Measurements from ENCODE around the gene DPH2.
A peak's percentile ranks its signal among the peaks of the same experiment; 100 is the strongest.

DPH2 gene

DNA sequence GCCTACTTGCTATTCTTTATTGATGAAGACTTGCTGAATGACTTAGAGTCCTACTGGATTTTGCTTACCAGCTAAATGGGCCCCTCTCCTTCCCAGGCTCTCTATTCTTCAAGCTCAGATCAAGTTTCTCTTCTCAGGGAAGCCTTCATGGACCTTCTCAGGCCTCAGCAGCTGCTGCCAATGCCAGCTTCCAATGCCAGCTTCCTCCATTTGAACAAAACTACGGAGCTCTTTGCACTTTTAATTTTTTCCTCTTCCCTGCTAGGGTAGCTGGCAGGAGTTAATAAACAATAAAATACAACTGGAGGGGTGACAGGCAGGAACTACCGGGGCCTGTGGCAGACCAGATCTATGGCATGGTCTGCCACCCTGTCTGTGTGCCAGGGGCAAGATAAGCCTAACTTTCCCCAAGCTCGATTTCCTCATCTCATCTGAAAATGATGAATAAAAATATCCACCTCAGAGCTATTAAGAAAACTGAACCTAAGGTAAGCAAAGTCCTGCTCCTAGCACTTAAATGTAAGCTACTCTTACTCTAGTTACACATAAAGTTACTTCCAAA, 24.1 kb upstream of the DPH2 start:
- no peak for DNase-seq

GRCh38 chr1:43946236-43947060, 23.4 kb upstream of the DPH2 start, which contains the start of gene IPO13:
TSS of gene IPO13 (plus strand) at chr1:43946950. CDS start at chr1:43947601, 651 bp downstream.
- peak; percentile 93 to 95 for DNase-seq

- no peak for DNase-seq
Measured at GRCh38 chr1:43947061-43947873, 22.5 kb upstream of the DPH2 start.

DNA sequence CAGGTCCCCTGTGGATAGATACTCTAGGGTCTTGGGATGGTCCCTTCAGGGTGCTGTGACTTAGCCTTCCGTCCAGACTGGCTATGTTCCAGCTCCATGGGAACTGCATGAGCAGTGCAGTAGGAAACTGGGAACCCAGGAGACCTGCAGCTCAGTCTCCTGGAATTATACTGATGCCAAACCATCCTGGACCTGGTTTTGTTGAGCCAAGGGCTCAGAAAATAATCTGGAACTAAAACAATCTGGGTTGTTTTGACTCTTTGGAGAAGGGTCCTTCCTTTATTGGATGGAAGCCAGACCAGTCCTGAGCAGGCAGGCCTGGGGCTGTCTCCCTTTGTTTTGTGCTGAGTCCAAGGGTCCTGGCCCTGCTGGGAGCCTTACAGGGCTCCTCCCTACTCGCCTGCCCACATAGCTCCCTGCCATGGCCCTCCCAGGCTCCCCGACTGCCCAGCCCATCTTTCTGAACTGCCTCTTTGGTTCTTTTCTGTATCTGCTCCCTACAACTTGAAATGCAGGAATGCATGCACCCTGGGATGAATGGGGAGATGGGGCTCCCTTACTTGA, 21.9 kb upstream of the DPH2 start:
- DNase-seq = peak in 1 of 2 experiments; percentile 24

DNA sequence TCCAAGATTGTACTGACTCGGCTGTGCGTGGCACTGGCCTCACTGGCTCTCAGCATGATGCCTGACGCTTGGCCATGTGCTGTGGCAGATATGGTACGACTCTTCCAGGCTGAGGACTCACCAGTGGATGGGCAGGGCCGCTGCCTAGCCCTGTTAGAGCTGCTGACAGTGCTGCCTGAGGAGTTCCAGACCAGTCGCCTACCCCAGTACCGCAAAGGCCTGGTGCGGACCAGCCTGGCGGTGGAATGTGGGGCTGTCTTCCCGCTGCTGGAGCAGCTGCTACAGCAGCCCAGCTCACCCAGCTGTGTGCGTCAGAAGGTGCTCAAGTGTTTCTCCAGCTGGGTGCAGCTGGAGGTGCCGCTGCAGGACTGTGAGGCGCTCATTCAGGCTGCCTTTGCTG, 20.1 kb upstream of the DPH2 start:
- peak; percentile 7 to 70 for DNase-seq

GRCh38 chr1:43951021-43951985, 18.5 kb upstream of the DPH2 start:
- peak in 1 of 2 experiments; percentile 29 for DNase-seq

DNA sequence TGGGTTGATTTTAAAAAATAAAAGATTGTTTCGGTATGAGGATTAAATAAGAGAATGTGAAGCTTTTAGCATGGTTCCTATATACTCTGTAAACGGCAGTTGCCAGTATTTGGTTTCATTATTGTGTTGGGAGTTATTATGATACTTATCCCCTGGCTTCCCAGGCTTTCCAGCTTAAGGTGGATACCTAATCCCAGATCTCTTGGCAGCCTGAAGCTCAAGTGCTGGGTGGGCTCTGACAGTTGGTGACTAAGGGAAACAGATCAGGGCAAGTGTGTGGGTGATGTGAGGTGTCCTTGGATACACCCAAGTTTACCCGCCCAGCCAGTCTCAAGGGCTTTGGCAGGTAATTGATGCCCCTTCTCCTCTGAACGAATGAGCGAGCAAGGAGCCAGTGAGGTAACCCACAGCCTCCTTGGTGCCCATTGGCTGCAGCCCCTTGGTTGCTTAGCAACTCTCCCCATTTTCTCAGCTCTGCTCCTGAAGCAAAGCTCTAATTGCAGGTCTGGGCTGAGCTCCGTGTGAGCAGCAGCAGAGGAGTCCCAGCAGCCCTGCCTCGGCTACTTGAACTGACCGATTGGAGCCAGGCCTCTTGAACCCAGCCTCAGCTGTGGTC, 17.0 kb upstream of the DPH2 start:
- DNase-seq = peak; percentile 95 to 99

GRCh38 chr1:43953361-43953760, 16.4 kb upstream of the DPH2 start:
- no peak for DNase-seq

- no peak for DNase-seq
Measured at GRCh38 chr1:43954036-43954435, 15.8 kb upstream of the DPH2 start.

DNA sequence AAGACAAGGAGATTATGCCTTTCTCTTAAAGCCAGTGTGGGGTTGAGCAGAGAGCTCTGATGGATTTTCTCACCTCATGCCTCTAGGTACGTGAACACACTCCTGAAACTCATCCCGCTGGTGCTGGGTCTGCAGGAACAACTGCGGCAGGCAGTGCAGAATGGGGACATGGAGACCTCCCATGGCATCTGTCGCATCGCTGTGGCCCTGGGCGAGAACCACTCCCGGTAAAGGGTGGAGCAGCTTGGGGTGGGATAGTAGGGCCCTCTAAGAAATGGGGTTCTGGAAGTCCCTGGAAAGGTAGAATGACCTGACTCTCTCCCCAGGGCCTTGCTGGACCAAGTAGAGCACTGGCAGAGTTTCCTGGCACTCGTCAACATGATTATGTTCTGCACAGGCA, 13.6 kb upstream of the DPH2 start:
- no peak for DNase-seq

DNA sequence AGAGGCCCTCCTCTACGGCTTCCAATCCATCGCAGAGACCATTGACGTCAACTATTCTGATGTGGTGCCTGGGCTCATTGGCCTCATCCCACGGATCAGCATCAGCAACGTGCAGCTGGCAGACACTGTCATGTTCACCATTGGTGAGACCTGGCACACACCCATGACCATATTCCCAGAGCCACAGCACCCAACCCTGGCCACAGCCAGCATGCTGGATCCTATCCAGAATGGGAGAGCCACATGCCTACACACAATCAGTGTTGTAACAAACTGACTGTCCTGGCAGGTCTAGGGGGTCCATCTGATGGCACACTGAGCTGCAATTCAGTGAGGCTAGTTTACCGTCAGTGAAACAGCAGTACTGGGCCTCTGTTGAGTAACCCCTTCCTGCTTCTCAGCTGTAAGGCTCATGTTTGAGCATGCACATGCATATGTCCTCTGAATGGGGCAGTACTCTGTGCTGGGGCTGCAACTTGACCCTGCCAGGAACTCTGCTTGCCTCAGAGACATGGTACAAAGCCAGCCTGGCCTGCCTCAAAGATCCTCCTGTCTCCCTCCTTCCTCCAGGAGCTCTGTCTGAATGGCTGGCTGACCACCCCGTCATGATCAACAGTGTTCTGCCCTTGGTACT, 12.3 kb upstream of the DPH2 start:
- no peak for DNase-seq

- DNase-seq = no peak
Measured at GRCh38 chr1:43958351-43959255, 11.2 kb upstream of the DPH2 start.

DNA sequence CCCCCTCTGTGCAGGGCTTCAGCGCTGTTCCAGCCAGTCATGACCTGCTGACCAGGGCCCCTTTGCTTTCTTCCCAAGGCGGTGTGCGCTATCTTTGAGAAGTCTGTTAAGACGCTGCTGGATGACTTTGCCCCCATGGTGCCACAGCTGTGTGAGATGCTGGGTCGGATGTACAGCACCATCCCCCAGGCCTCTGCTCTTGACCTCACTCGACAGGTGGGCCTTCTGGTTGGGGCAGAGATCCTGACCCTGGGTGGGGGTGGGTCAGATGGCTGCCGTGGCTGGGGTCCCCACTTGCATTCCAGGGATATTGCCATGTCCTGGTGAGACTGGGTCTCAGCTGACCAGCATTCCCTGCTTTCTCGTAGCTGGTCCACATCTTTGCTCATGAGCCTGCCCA, 9.0 kb upstream of the DPH2 start:
- no peak for DNase-seq

DNA sequence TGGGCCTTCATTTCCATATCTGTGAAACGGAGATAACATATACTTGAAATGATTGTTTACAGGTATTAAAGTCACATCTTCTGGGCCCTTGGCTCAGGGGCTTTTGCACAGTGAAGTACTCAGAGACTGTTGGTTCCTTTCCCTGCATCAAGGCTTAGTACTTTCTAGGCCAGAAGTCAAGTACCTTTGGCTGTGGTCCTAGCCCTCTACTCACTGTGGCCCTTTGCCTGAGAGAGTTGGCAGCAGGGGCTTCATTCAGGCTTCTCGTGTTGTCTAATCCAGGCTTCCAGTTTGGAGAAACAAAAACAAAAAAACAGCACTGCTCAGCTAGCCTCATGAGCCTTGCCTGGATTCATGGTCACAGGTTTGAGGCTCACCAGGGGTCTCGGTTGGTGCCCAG, 8.1 kb upstream of the DPH2 start:
- no peak for DNase-seq

DNA sequence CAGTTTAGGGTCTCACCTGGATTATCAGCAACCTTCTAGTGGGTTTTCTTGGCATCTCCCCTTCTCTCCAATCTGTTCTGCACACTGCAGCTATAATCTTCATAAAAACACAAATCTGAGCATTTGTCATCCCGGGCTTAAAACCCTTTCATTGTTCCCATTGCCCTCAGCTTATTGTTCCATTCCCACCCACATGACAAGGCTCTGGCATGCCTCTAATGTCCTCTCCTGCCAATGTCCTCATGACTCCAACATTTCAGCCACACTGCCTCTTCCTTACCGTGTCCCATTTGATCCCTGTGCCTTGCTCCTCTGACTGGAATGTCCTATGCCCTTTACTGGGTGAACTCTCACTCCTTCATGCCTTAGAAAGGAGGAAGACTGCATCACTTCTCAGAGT, 7.5 kb upstream of the DPH2 start:
- no peak for DNase-seq

GRCh38 chr1:43963006-43963405, 6.8 kb upstream of the DPH2 start:
- no peak for DNase-seq

DNA sequence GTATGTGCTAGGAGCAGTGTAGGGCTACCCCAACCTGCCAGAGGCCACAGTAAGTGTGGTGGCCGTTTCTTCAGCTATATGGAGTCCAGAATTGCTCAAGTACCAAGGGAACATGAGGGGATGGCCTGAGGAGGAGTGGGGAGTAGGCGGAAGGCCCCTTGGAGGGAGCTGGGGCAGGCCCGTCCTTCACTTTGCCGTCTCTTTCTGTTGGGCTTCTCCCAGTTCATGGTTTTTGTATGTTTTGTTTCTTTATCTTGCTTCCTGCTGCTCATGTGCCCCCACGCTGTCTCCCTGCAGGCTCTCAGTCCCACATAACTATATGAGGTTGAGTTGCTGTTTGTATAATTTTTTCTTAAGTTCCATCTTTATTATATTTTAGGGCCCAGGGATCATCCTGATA, 5.9 kb upstream of the DPH2 start:
- DNase-seq = no peak

- DNase-seq = no peak
Measured at GRCh38 chr1:43965316-43965715, 4.5 kb upstream of the DPH2 start.

- DNase-seq = no peak
Measured at GRCh38 chr1:43968348-43968948, 1.4 kb upstream of the DPH2 start.

- no peak for DNase-seq
Measured at GRCh38 chr1:43969416-43969745, 429 bp upstream of the DPH2 start.
